Hepatocyte (in vitro differentiated cells): ENCODE data around the gene XXYLT1. TPM values are rescaled to one million over a fixed set of nuclear protein-coding genes. Genes with fewer than 3 reads are reported as not detected.
A peak's percentile ranks its signal among the peaks of the same experiment; 100 is the strongest.

Experiments used
- DNase-seq: peaks from one replicate; pipeline ENCODE4 v3.0.0-alpha.2; 2016; ENCODE audit warnings: low spot score
- H2AFZ ChIP-seq: fragments of 200-600 bp; sonication (generic); 2 replicates; pipeline ENCODE4 v1.6.0; 2016; ENCODE audit warnings: antibody characterized with exemption, mild to moderate bottlenecking
- H3K27ac ChIP-seq: fragments of 200-600 bp; sonication (generic); 2 replicates; pipeline ENCODE4 v1.5.1; 2016; ENCODE audit warnings: mild to moderate bottlenecking
- H3K27me3 ChIP-seq: fragments of 200-600 bp; sonication (generic); 2 replicates; pipeline ENCODE4 v1.6.1; 2016
- H3K36me3 ChIP-seq: fragments of 200-600 bp; sonication (generic); replicated peaks from 2 replicates; pipeline ENCODE4 v1.5.1; 2016; ENCODE audit warnings: low read depth; ENCODE audit not compliant: insufficient read depth
- H3K4me1 ChIP-seq: fragments of 200-600 bp; sonication (generic); 2 replicates; pipeline ENCODE4 v1.5.1; 2016; ENCODE audit warnings: mild to moderate bottlenecking, moderate library complexity; ENCODE audit not compliant: insufficient read depth
- H3K4me2 ChIP-seq: fragments of 200-600 bp; sonication (generic); 2 replicates; pipeline ENCODE4 v1.6.0; 2016
- H3K4me3 ChIP-seq: fragments of 200-600 bp; sonication (generic); 2 replicates; pipeline ENCODE4 v1.5.1; 2016; ENCODE audit warnings: mild to moderate bottlenecking
- H3K79me2 ChIP-seq: fragments of 200-600 bp; sonication (generic); 2 replicates; pipeline ENCODE4 v1.6.0; 2017; ENCODE audit warnings: mild to moderate bottlenecking
- H3K9me2 ChIP-seq: fragments of 200-600 bp; sonication (generic); replicated peaks from 2 replicates; pipeline ENCODE4 v1.6.0; 2017; ENCODE audit warnings: mild to moderate bottlenecking; ENCODE audit not compliant: insufficient read depth
- H3K9me3 ChIP-seq: fragments of 200-600 bp; sonication (generic); 2 replicates; pipeline ENCODE4 v1.5.1; 2016; ENCODE audit warnings: low read depth, mild to moderate bottlenecking
- H4K20me1 ChIP-seq: fragments of 200-600 bp; sonication (generic); 2 replicates; pipeline ENCODE4 v1.6.0; 2016; ENCODE audit warnings: mild to moderate bottlenecking; ENCODE audit not compliant: insufficient read depth, poor library complexity, severe bottlenecking
- CTCF ChIP-seq: fragments of 200-600 bp; sonication (generic); IDR thresholded peaks from 2 replicates; pipeline ENCODE4 v1.5.1; 2016; ENCODE audit warnings: antibody characterized with exemption, mild to moderate bottlenecking; ENCODE audit not compliant: poor library complexity
- EZH2 ChIP-seq: fragments of 200-600 bp; sonication (generic); IDR thresholded peaks from 2 replicates; pipeline ENCODE4 v1.6.1; 2016; ENCODE audit warnings: antibody characterized with exemption, mild to moderate bottlenecking, borderline replicate concordance
- EZH2phosphoT487 ChIP-seq: fragments of 200-600 bp; sonication (generic); IDR thresholded peaks from one replicate; pipeline ENCODE4 v1.6.1; 2018; ENCODE audit warnings: antibody characterized with exemption, mild to moderate bottlenecking, low read depth, moderate library complexity; ENCODE audit not compliant: unreplicated experiment, severe bottlenecking
- WGBS: methylation state at CpG from one replicate; pipeline ENCODE4 v1.1.6; 2016; ENCODE audit warnings: low lambda C conversion rate; ENCODE audit errors: missing lambda C conversion rate; 5-methylcytosine and 5-hydroxymethylcytosine counted together
- polyA plus RNA-seq: library from polyadenylated mRNA; unstranded; fragments of >200 nt; fragmentation: Nextera tagmentation; extraction: Ambion mirVana; gene quantifications from 2 replicates; pipeline ENCODE4 v1.2.1, GENCODE V29; 2016
- total RNA-seq: library from RNA; depleted of rRNA; stranded (reverse); fragments of >200 nt; gene quantifications from 2 replicates; pipeline ENCODE4 v1.2.3, GENCODE V29; 2014

The XXYLT1 gene
- total and polyA plus RNA-seq, 2 experiments from 2014 or later = 20.9 to 25.6 TPM

GRCh38 chr3:195204360-195205163 is 66.4 kb downstream of the XXYLT1 start:
- 78% methylated on average over 13 of the region's 13 CpGs for WGBS
- H2AFZ ChIP-seq = no peak overlapping the region
- peak overlapping the region; percentile 65 for H3K27ac ChIP-seq
- no peaks in the 10 kb centered on the region for H4K20me1 ChIP-seq
- H3K79me2 ChIP-seq = peaks cover 19% of the 10 kb centered on the region
- no peaks in the 10 kb centered on the region for H3K36me3 ChIP-seq
- H3K9me2 ChIP-seq = no peaks in the 10 kb centered on the region
- peaks cover 17% of the 10 kb centered on the region for H3K4me1 ChIP-seq
- DNase-seq = peak; percentile 42
- H3K27me3 ChIP-seq = no peaks in the 10 kb centered on the region
- TF ChIP-seq EZH2phosphoT487 (no peak), EZH2 (no peak), CTCF (no peak)
- H3K9me3 ChIP-seq = no peaks in the 10 kb centered on the region
- no peak overlapping the region for H3K4me2 ChIP-seq
- no peak overlapping the region for H3K4me3 ChIP-seq

- DNase-seq = no peak
- TF ChIP-seq EZH2 (no peak), CTCF (no peak), EZH2phosphoT487 (no peak)
- peaks cover 11% of the 10 kb centered on the region for H3K4me1 ChIP-seq
- no peak overlapping the region for H3K4me3 ChIP-seq
- H3K4me2 ChIP-seq = no peak overlapping the region
- no peaks in the 10 kb centered on the region for H3K9me3 ChIP-seq
- WGBS = 89% methylated on average over 6 of the region's 6 CpGs
- H2AFZ ChIP-seq = no peak overlapping the region
- no peaks in the 10 kb centered on the region for H3K27me3 ChIP-seq
- H3K27ac ChIP-seq = no peak overlapping the region
- no peaks in the 10 kb centered on the region for H3K9me2 ChIP-seq
- no peaks in the 10 kb centered on the region for H4K20me1 ChIP-seq
- no peaks in the 10 kb centered on the region for H3K36me3 ChIP-seq
- peaks cover 18% of the 10 kb centered on the region for H3K79me2 ChIP-seq
Measured at GRCh38 chr3:195203606-195204005, 67.4 kb downstream of the XXYLT1 start.

- no peaks in the 10 kb centered on the region for H3K9me3 ChIP-seq
- no peaks in the 10 kb centered on the region for H4K20me1 ChIP-seq
- TF ChIP-seq EZH2phosphoT487 = no peak
- no peak for TF ChIP-seq CTCF
- no peak for TF ChIP-seq EZH2
- peaks cover 11% of the 10 kb centered on the region for H3K4me1 ChIP-seq
- no peak overlapping the region for H2AFZ ChIP-seq
- no peaks in the 10 kb centered on the region for H3K9me2 ChIP-seq
- H3K4me3 ChIP-seq = no peak overlapping the region
- 96% methylated on average over 3 of the region's 3 CpGs for WGBS
- no peaks in the 10 kb centered on the region for H3K36me3 ChIP-seq
- no peak overlapping the region for H3K27ac ChIP-seq
- H3K79me2 ChIP-seq = peaks cover 18% of the 10 kb centered on the region
- H3K4me2 ChIP-seq = no peak overlapping the region
- DNase-seq = no peak
- H3K27me3 ChIP-seq = no peaks in the 10 kb centered on the region
Measured at GRCh38 chr3:195201295-195201694, 69.7 kb downstream of the XXYLT1 start.
